ENCODE measurements around the gene P2RX4.
"Not testable (repeated sequence)": the region's sequence is repeated elsewhere in the genome, so short reads cannot be mapped to it uniquely, and the experiment has no call there.

The P2RX4 gene

GRCh38 chr12:121277374-121277759, 67.4 kb downstream of the P2RX4 start:
- DNase-seq (ENCODE audit: low read depth in 2 of 2) = no peak

DNA sequence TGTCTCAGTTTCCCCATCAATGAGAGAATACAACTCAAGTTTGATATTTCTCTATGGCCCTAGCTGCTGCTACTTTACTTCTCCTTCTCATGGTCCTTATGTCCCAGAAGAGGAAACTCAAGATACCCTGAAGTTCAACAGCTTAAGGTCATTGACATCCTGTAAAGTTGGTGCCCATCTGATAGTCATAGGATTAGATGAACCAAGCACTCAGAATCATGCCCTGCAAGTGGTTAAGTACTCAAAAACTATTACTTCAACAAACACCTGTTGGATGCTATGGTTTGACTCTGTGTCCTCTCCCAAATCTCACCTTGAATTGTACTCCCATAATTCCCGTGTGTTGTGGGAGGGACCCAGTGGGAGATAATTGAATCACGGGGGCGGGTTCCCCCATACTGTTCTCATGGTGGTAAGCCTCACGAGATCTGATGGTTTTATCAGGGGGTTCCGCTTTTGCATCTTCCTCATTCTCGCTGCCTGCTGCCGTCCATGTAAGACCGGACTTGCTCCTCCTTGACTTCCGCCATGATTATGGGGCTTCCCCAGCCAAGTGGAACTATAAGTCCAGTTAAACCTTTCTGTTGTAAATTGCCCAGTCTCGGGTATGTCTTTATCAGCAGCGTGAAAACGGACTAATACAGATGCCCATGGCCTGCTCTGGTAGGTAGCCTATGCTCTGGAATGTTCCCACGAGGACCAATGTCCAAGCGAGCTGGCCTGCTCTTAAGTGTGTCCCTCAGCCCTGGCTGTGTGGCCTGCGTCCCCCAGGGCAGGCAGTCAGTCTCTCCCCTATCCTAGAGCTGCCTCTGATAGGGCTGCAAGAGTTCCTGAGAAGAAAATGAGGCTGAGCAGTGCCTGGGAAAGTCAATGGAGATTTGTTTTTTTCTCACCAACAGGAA, 68.5 kb downstream of the P2RX4 start:
- DNase-seq (ENCODE audit: low read depth in 2 of 2) = no peak

DNA sequence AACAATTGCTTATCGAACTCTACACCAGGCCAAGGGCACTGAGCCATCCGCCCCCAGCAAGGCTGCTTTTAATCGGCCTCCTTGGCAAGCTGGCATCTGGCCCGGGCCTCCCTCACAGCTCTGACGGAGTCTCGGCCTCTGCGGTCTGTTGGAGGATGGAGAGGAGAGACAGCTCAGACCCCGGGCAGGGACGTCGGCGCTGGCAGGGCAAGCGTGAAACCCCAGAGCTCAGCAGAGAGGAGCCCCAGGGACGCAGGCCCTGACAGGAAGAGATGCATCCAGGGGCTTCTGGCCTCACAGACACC, 69.1 kb downstream of the P2RX4 start:
- DNase-seq (ENCODE audit: low read depth in 2 of 2) = no peak

- DNase-seq (ENCODE audit: low read depth in 2 of 2) = no peak
These were observed 69.6 kb downstream of the P2RX4 start for GRCh38 chr12:121279507-121279915.

GRCh38 chr12:121280531-121280930, 70.6 kb downstream of the P2RX4 start:
- DNase-seq (ENCODE audit: low read depth in 2 of 2) = not testable (repeated sequence)

GRCh38 chr12:121281116-121281515, 71.2 kb downstream of the P2RX4 start:
- not testable (repeated sequence) for DNase-seq (ENCODE audit: low read depth in 2 of 2)

DNA sequence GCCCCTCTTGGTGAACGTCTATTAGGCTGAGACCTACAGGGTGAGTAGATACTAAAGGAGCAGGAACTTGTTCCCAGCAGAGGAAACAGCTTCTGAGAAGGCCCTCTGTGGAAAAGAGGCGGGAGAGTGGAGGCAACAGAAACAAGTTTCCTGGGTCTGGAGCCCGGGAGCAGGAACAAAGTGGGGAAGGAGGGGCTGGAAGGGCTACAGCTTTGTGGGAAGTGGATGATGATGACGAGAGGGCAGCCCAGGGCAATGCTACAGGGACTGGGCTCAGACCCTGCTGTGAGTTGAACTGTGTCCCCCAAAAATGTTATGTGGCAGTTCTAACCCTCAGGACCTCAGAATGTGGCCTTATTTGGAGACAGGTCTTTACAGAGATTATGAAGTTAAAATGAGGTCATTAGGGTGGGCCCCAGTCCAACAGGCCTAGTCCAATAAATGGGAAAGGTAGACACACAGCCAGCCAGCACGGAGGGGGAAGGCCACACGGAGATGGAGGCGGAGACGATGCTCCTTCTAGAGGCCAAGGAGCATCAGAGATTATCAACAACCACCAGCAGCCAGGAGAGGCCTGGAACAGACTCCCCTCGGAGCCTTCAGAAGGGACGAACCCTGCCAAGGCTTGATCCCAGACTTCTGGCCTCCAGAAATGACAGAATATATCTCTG, 72.3 kb downstream of the P2RX4 start:
- DNase-seq (ENCODE audit: low read depth in 2 of 2) = no peak

GRCh38 chr12:121282910-121283309, 73.0 kb downstream of the P2RX4 start:
- not testable (repeated sequence) for DNase-seq (ENCODE audit: low read depth in 2 of 2)

GRCh38 chr12:121283388-121283787, 73.5 kb downstream of the P2RX4 start:
- no peak for DNase-seq (ENCODE audit: low read depth in 2 of 2)

Data from stimulated activated CD4-positive, alpha-beta T cell treated with anti-CD3 and anti-CD28 coated beads, Interleukin-4, amount 100 ng/mL, for 48 hours (primary cell).